Retinal pigment epithelial cell (primary cell): ENCODE data around the gene ITSN2.

Experiments
- DNase-seq: peaks from one replicate; pipeline ENCODE4 v3.0.0-alpha.2; 2010; ENCODE audit warnings: low read depth
- H3K4me3 ChIP-seq: 2 replicates; pipeline ENCODE4 v1.5.1; 2011; ENCODE audit warnings: mild to moderate bottlenecking, low read length, control low read depth, moderate library complexity
- CTCF ChIP-seq: conservative IDR thresholded peaks from 2 replicates; pipeline ENCODE4 v1.5.1; 2011; ENCODE audit warnings: low read depth, low read length, control low read depth, inconsistent platforms

Gene ITSN2

DNA sequence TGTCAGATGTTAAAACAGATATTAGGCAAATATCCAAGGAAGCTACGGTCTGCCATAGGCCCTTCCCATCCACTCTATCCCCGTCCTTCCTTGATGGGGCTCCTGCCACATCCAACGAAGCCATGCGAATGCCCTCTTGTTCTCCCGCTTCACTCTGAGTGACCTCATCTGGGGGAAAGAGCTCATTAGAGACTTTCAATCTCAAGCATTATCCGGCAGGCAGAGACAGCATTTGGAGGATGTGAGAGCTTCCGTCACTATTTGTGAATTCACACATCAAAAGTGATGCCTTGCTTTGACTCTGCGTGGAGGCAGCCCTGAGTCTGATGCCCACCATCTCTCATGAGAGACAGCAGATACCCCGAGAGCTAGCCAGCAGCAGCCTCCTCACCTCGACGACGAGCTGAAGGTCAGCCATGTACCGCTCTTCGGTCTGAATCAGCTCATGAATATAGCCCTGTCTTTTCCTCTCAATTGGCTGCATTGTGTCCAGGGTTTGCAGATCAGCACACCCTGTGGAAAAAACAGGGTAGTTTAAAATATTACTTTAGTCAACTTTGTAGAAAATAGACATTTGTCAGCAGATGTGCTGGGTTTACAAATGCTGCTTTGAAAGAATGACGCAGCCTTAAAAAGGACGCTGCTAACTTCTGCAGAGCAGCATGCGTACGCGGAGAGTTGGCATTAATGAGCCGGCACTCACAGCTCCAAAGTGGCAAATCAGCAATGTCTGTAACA lies 139.6 kb downstream of the ITSN2 start:
- TF ChIP-seq CTCF, result no peak
- no peak for DNase-seq
- H3K4me3 ChIP-seq, result no peak overlapping the region

DNA sequence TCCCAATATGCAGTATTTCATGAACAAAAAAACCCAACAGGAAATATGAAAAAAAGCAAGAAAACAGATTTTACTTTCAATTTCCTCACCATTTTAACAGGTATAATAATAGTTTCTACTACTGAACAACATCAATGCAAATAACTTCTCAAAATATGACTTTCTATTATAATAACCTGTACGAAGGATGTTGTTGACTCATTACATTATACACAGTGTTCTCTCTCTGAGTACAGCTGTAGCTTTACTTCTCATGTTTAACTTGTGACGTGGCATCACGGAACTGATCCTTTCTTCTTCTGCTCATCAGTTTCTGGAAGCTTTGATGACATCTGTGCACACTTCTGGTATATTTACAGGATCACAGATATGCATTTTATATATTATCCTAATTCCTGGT lies 145.5 kb downstream of the ITSN2 start:
- no peak for TF ChIP-seq CTCF
- no peak overlapping the region for H3K4me3 ChIP-seq
- DNase-seq, result no peak

- no peak overlapping the region for H3K4me3 ChIP-seq
- no peak for DNase-seq
- TF ChIP-seq CTCF, result no peak
These were observed 148.9 kb downstream of the ITSN2 start for GRCh38 chr2:24211408-24211807.

GRCh38 chr2:24210723-24211122 lies 149.6 kb downstream of the ITSN2 start:
- H3K4me3 ChIP-seq, result no peak overlapping the region
- TF ChIP-seq CTCF, result no peak
- DNase-seq, result no peak

- H3K4me3 ChIP-seq, result no peak overlapping the region
- TF ChIP-seq CTCF, result no peak
- DNase-seq, result no peak
These were observed 150.3 kb downstream of the ITSN2 start for GRCh38 chr2:24210106-24210455.

DNA sequence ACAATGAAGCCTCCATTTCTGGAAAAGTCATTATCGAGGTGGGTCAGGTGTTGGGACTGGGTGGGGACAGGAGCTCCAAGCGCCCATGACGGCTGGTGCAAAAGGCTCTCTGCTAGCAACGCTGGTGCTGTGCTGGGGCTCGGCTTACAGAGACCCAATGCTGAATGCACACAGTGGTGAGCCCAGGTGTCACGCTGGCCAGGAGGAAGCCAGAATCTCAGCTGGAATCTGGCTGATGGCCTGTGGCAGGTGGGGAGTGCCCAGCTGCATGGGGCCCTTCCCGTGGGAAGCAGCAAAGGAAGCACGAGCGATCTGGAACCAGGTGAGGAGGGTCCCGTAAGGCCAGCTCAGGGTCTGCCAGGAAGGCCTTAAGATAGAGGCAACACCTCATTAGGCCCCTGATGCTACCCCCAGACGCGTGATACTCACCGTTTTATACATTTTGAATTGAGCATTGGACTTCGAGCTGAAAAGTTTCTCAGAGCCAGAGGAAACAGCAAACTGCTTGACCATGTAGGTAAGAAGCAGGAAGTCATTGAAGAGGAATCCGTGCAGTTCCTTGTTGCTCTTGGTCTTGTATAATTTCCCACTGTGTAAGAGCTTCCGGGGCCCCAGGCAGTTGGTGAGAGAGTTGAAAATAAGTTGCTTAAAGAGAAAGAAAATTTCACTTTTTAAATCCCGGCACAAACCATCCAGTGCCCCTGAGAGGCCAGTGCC lies 150.8 kb downstream of the ITSN2 start:
- DNase-seq, result no peak
- TF ChIP-seq CTCF, result no peak
- no peak overlapping the region for H3K4me3 ChIP-seq

- no peak for TF ChIP-seq CTCF
- no peak for DNase-seq
- no peak overlapping the region for H3K4me3 ChIP-seq
These were observed 151.8 kb downstream of the ITSN2 start for GRCh38 chr2:24208490-24208889.
